Dermis microvascular lymphatic vessel endothelial cell (primary cell): Measurements from ENCODE around the gene SYT11. TPM values are rescaled to one million over a fixed set of nuclear protein-coding genes. Genes with fewer than 3 reads are reported as not detected.

Source experiments
- DNase-seq, 2 donors: peaks; one replicate each; pipeline versions ENCODE4 v3.0.0 to v3.0.0-alpha.2; 2010; ENCODE audit warnings: low read depth in 2 of 2
- total RNA-seq: library from RNA; depleted of rRNA; stranded (reverse); fragments of >200 nt; gene quantifications from 2 replicates; pipeline ENCODE4 v1.2.1, GENCODE V29; 2014

SYT11 gene
- total RNA-seq, 1 donor from 2014 or later: 20.3 TPM

- DNase-seq: peak; percentile 99
Measured at GRCh38 chr1:155934097-155934935, 74.9 kb downstream of the SYT11 start, which contains the start of gene KHDC4. Gene KHDC4 (minus strand): TSS chr1:155934413. CDS start chr1:155934373, 40 bp downstream.

Other genes with a start within 250 kb of the SYT11 start
- 13.4 and 18.7 TPM in 2 replicates for gene MSTO1, start 249.3 kb upstream of the SYT11 start, total RNA-seq
- 30.2 and 36.3 TPM in 2 replicates for gene YY1AP1, start 170.8 kb upstream of the SYT11 start, total RNA-seq
- gene DAP3, start 170.5 kb upstream of the SYT11 start, total RNA-seq: 38.0 and 39.1 TPM in 2 replicates
- gene GON4L, start 2.4 kb upstream of the SYT11 start, total RNA-seq: 16.3 and 23.6 TPM in 2 replicates
- gene RIT1, start 51.8 kb downstream of the SYT11 start, total RNA-seq: 18.2 and 36.3 TPM in 2 replicates
- 14.6 and 18.6 TPM in 2 replicates for gene KHDC4, start 74.8 kb downstream of the SYT11 start, total RNA-seq
- not detected in 2 replicates for gene RXFP4, start 82.1 kb downstream of the SYT11 start, total RNA-seq
- 69.4 and 75.9 TPM in 2 replicates for gene ARHGEF2, start 119.0 kb downstream of the SYT11 start, total RNA-seq
- gene SSR2, start 161.4 kb downstream of the SYT11 start, total RNA-seq: 323 and 635 TPM in 2 replicates
- 13.1 and 14.3 TPM in 2 replicates for gene UBQLN4, start 194.2 kb downstream of the SYT11 start, total RNA-seq
- gene LAMTOR2, start 195.2 kb downstream of the SYT11 start, total RNA-seq: 83.2 and 89.3 TPM in 2 replicates
- gene RAB25, start 201.6 kb downstream of the SYT11 start, total RNA-seq: not detected in 2 replicates
- gene MEX3A, start 222.9 kb downstream of the SYT11 start, total RNA-seq: 3.6 and 7.0 TPM in 2 replicates